ENCODE measurements around the gene ZNF586.
"Not testable (repeated sequence)": the region's sequence is repeated elsewhere in the genome, so short reads cannot be mapped to it uniquely, and the experiment has no call there.

The ZNF586 gene

GRCh38 chr19:57800696-57801095, 31.2 kb downstream of the ZNF586 start:
- no peak for DNase-seq

GRCh38 chr19:57802269-57802668, 32.8 kb downstream of the ZNF586 start:
- no peak for DNase-seq

- DNase-seq, result no peak
These were observed 33.8 kb downstream of the ZNF586 start for GRCh38 chr19:57803265-57803593.

GRCh38 chr19:57803594-57804325, 34.3 kb downstream of the ZNF586 start:
- DNase-seq, result no peak

GRCh38 chr19:57807541-57807940, 38.1 kb downstream of the ZNF586 start:
- DNase-seq, result no peak

GRCh38 chr19:57810410-57811295, 41.2 kb downstream of the ZNF586 start:
- not testable (repeated sequence) for DNase-seq

GRCh38 chr19:57812226-57812625, 42.8 kb downstream of the ZNF586 start:
- no peak for DNase-seq

- not testable (repeated sequence) for DNase-seq
These were observed 43.7 kb downstream of the ZNF586 start for GRCh38 chr19:57812975-57813820.

- DNase-seq, result no peak
These were observed 44.5 kb downstream of the ZNF586 start for GRCh38 chr19:57813919-57814504.

- DNase-seq, result peak; percentile 76
These were observed 45.2 kb downstream of the ZNF586 start, which contains the start of gene ZNF552 for GRCh38 chr19:57814505-57815246. TSS of gene ZNF552 (minus strand) at chr19:57814913. CDS start at chr19:57814743, 170 bp downstream.

- no peak for DNase-seq
These were observed 46.0 kb downstream of the ZNF586 start for GRCh38 chr19:57815247-57816075.

GRCh38 chr19:57816652-57817051, 47.2 kb downstream of the ZNF586 start:
- no peak for DNase-seq

GRCh38 chr19:57817976-57818375, 48.5 kb downstream of the ZNF586 start:
- DNase-seq, result no peak

GRCh38 chr19:57818378-57818777, 48.9 kb downstream of the ZNF586 start:
- DNase-seq, result no peak

GRCh38 chr19:57819475-57820148, 50.1 kb downstream of the ZNF586 start:
- peak; percentile 76 for DNase-seq

- DNase-seq, result no peak
These were observed 51.1 kb downstream of the ZNF586 start for GRCh38 chr19:57820599-57820998.

- not testable (repeated sequence) for DNase-seq
These were observed 51.6 kb downstream of the ZNF586 start for GRCh38 chr19:57821095-57821494.

GRCh38 chr19:57821501-57821900, 52.0 kb downstream of the ZNF586 start:
- not testable (repeated sequence) for DNase-seq

GRCh38 chr19:57823155-57823554, 53.7 kb downstream of the ZNF586 start:
- DNase-seq, result not testable (repeated sequence)

GRCh38 chr19:57823608-57824007, 54.1 kb downstream of the ZNF586 start:
- not testable (repeated sequence) for DNase-seq

Data from effector CD4-positive, alpha-beta T cell (primary cell).